Medulla oblongata (tissue), 1 donor: Measurements from ENCODE around the gene ESRRB.
"Not testable (repeated sequence)": the region's sequence is repeated elsewhere in the genome, so short reads cannot be mapped to it uniquely, and the experiment has no call there.

Experiments
- DNase-seq: peaks from one replicate; pipeline ENCODE4 v3.0.0-alpha.2; 2015; ENCODE audit errors: extremely low spot score

Gene ESRRB

DNA sequence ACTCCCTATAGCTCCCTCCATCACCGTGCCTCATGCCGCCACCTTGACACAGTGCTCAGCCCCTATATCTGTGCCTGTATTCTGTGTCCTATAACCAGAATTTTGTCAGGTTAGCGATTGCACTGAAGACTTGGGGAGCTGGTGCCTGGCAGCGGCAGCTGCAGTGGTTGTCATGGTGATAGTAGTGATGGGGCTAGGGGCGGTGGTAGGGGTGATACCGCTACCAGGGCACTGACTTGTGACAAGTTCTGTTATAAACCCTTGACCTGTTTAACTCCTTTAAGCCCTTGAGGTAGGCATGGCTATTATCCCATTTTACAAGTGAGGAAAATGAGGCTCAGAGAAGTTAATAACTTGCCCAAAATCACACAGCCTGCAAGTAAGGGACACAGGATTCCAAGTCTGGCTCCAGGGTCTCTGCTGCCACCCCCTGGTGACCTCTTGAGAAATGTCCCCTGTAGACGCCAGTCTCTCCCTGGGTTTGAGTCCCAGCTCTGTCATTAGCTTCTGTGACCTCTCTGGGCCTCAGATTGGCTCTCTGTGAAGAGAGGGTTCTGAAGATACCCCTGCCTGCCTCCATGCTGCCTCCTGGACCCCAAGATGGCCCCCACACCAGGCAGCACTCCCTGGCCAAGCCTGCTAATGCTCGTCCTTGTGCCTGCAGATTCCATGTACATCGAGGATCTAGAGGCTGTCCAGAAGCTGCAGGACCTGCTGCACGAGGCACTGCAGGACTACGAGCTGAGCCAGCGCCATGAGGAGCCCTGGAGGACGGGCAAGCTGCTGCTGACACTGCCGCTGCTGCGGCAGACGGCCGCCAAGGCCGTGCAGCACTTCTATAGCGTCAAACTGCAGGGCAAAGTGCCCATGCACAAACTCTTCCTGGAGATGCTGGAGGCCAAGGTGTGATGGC is 121.9 kb downstream of the ESRRB start:
- DNase-seq: no peak

DNA sequence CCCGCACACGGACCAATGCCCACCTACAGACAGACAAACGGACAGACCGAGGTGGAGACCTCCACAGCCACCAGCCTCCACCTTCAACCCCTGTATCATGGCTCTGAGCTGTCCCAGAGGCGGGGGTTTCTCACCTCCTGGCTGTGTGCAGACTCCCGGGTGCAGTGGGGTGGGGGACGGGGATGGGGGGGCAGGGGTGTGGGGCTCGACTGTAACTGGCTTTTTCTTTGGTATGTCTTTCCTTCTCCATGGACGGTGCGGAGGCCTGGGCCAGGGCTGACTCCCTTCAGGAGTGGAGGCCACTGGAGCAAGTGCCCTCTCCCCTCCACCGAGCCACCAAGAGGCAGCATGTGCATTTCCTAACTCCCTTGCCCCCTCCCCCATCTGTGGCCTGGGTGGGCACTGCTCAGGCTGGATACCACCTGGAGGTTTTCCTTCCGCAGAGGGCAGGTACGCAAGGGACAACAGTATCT is 122.6 kb downstream of the ESRRB start:
- no peak for DNase-seq

DNA sequence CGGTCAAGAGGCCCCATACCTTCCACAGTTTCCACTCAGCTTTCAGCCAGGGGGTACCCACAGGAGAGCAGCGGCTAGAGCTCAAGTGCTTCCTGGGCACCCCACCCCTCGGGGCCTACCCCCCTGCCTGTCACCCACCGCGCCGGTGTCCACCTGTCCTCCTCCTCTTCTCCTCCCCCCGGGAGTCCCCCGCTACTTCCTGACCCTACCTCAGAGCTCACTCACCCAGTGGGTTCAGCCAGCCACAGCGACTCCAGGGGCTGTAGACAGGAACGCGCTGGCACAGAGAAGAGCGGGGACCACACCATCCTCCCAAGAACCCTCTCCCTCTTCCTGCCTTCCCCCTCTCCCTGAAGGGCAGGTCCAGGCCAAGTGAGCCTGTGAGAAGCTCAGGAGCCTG is 123.0 kb downstream of the ESRRB start:
- no peak for DNase-seq

DNA sequence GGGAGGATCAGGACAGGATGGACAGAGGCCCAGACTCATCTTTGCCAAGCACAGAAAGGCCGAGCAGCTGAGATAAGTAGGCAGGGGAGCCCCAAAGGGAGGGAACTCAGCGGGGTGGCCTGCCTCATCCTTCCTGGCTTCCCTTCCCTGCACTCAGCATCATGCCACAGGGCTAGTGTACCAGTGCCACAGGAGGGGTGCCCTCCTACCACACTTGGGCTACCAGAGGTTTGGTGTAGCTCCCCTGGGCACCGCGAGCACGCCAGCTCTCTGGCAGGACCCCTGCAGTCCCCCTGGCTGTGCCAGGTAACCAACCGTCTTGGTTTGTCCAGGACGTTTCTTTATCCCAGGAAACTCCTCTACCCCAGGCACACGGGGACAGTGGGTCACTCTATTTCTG is 123.5 kb downstream of the ESRRB start:
- no peak for DNase-seq

- no peak for DNase-seq
Measured at GRCh38 chr14:76500011-76500410, 124.1 kb downstream of the ESRRB start.

- no peak for DNase-seq
Measured at GRCh38 chr14:76500480-76500879, 124.5 kb downstream of the ESRRB start.

- DNase-seq: no peak
Measured at GRCh38 chr14:76501156-76501720, 125.3 kb downstream of the ESRRB start.

DNA sequence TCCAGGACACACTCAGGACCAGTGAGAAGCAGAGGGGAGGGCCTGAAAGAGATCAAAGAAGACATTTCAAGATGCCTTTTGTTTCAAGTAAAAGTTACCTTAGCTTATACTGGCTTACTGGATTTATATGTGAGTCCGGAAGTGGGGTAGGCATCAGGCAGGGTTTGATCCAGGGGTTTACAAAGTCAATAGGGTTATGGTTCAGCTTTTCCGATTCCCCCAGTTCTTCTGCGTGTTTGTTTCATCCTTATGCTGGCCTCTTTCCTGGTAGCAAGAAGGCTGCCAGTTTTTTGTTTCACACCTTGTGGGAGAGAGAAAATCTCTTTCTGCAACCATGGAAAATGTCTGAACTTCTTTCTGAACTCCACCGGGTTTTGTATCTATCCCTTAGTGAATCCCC is 126.3 kb downstream of the ESRRB start:
- no peak for DNase-seq

DNA sequence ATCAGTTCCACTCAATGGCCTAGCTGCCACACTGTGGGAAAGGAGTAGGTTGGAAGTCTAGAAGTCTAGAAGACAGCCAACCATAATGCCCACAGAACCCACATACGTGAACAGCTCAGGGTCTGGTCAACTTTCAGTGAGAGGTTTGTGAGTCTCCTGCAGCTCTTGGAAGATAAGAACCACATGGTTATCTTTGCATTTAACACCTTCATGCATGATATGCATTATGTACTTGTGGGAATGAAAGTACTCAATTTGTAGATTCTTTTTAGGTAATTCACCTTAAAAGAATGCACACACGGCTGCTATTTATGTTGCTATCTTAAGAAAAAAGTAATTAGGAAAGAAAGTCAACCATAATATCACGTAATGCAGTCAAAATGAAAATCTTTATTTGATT is 126.7 kb downstream of the ESRRB start:
- no peak for DNase-seq

DNA sequence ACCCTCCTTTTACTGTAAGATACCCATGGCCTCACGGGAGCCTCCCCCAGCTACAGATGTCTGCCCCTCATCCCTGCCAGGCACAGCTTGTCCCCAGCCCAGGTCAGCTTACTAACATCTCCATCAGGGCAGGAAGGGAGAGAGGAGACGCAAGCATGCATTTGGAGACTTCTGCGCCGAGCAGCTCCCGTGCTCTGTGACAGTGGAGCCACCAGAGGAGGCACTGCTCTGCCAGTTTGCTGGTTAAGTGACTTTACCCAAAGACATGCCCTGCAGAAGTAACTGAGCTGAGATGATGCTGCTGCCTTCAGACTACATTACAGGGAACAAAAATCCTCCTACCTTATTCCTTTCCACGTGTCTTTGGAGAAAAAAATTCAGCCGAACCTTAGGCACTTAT is 133.4 kb downstream of the ESRRB start:
- no peak for DNase-seq

DNA sequence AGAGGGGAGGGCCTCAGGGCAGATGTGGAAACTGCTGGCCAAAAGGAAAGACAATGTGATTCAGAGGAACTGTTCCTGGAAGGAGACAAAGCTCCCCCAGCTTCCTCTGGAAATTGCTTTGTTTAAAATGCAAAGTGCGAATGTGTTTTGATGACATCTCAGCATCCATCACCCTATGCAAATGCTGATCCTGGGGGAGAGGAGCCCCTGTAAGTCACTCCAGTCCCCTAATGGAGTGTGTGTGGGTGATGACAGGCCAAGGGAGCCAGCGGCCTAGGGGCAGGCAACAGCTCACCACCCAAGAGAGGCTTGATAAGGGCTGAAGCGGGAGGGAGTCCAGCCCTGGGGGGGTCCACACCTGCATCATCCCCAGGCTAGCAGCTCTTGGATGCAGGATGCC is 134.2 kb downstream of the ESRRB start:
- no peak for DNase-seq

DNA sequence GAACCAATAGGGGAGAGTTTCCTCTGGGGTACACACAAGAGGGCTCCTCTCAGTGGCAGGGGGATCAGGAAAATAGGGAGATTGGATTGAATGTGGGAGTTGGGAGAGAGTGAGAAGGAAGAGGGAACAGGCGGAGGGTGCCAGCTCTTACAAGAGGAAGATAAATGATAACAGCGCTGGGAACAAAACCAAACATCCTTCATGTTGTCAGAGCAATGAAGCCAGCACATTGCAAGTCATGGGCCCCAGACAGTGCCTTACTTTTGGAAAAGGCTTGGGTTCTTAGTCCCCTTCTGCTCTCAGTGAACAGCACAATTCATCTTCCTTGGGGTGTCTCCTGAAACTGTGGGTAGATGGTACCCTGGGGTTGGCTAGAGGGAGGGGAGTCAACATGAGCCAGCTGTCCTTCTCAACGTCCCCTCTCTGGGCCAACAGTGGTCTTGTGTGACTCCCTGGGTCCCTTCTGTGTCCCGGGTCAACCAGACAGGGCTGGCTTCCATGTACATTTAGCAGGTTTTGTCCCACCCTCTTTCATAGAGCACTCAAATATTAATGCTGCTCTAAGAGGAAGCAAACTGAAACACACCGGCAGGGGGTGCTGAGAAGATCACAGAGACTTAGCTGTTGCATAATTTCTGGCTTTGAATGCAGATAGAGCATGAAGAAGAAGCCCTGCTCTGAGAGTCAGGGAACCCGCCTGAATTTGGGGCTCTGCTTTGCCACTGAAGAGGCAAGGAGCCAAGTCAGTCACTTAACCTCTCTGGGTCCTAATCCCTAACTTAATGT is 138.5 kb downstream of the ESRRB start:
- DNase-seq: peak; percentile 63

DNA sequence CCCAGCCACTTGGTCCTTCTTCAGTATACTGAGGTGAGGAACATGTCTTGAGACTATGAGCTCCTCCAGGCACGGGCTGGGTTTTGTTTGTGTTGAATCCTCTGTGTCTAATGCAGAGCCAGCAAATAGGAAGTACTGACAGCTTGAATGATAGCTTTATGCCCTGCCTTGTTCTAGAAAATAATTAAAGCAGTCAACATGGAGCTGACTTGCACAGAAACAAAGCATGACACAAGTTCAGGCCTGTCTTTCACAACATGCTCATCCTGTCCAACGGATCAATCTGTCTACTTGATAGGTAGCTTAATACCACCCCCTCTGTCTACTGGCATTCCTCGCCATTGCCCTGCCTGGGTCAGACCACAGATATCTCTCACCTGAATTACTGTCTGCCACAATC is 140.9 kb downstream of the ESRRB start:
- no peak for DNase-seq

- DNase-seq: no peak
Measured at GRCh38 chr14:76518366-76518765, 142.4 kb downstream of the ESRRB start.

DNA sequence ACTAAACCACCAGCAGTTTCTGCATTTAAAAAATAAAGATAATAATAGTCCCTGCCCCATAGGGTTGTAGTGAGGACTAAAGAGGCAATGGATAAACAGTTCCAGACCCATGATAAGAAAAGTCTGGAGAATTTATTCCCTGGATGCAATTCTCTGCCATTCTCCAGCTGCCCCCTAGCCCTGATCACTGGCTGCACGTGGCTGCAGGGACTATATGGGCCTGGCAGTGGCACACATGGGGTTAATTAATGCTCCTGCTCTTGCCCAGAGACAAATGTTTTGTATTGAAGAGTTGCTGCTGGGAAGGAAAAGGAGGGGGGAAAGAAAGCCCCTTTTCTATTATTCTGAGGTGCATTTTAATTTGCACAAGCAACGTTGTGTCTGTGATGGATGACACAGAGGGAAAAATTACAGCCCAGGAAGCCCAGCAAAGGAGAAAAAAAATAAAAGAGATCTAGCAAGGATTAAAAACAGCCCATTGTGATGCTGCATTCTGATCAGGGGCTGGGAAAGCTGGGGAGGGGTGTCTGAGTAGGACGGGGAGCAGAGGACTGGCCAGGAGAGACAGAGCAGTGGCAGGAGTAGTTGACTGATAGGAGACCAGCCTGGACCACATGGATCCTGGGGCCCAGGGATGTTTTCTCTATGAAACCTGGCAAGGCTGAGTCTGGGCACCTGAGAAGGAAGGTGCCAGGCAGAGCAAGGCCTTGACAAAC is 149.3 kb downstream of the ESRRB start:
- no peak for DNase-seq

GRCh38 chr14:76531085-76531484 is 155.1 kb downstream of the ESRRB start:
- no peak for DNase-seq

DNA sequence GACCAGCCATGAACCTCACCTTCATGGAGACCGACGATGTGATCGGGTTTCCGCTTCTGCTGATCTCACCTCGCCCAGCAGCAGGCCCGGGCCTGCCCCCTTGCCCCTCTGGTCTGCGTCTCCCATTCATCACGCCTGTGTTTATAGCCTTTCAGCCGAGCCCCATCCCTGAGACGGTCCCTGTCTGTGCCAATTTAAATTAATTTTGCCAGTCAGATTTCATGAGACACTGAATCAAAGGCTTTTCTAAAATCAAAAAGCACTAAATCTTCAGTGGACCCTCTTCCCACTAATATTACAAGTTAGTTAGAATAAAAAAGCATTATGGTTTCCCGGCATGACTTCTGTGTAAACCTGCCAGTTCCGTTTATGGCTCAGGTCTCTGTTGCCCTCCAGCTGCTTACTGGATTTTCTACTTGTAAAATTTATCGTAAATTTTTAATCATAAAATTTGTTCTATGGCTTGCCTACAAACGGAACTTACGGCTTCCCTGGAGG is 155.9 kb downstream of the ESRRB start:
- DNase-seq: no peak

- DNase-seq: not testable (repeated sequence)
Measured at GRCh38 chr14:76536636-76537035, 160.7 kb downstream of the ESRRB start.

DNA sequence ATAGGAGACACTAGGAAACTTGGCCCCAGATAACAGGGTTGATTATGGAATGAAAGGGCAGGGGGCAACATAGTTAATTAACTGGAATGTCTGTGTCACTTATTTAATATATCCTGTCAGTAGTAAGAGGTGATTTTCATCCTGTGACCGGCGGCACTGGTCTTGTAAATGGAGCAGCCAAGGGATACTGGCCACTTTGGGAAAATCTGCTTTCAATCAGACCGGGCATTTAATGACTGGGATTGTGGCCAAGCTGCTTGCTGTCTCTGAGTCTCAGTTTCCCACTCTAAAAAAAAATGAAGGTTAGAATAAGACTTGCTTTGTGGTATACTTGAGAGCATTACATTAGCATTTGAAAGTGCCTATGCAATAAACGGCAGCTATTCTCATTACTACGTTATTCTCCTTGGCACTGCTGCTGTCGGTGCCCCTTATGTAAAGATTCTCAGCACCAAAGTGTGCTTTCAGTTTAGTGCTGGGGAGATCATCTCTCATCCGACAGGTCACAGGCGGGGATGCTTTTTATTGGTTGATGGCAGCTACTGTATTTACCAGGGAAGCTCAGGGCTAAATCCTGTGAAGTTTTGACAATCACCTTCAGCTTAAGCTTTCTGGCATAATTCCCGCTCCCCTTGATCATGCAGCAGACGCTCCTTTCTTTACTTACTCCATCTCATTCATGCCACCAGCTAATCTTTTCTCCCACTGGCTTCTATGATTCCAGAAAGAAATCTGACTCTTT is 162.1 kb downstream of the ESRRB start:
- no peak for DNase-seq

- no peak for DNase-seq
Measured at GRCh38 chr14:76538648-76539008, 162.7 kb downstream of the ESRRB start.

DNA sequence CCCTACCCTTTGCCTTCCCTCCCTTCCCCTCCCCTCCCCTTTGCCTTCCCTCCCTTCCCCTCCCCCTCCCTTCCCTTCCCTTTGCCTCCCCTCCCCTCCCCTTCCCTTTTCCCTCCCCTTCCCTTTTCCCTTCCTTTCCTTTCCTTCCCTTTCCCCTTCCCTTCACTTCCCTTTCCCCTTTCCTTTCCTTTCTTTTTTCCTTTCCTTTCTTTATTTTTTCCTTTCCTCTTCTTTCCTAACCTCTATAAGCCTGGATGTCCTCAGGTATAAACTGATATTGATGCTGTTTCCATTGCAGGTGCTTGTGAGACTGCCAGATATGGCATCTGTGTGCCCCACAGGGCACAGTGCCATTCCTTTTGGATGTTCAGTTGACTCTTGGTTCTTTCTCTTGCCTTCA is 163.2 kb downstream of the ESRRB start:
- DNase-seq: no peak
